ENCODE results near the gene TNK2.

GRCh38 chr3:195836476-195837135 lies 71.7 kb downstream of the TNK2 start:
- TF ChIP-seq POLR2A (IDR thresholded peaks at IDR 0.05; ENCODE audit: control extremely low read depth in 1 of 2, low read depth in 2 of 2, low read length in 2 of 2): no peak
- no peak for TF ChIP-seq POLR2AphosphoS5 (IDR thresholded peaks at IDR 0.05; ENCODE audit: low read depth, low read length)
- TF ChIP-seq TEAD4 (IDR thresholded peaks at IDR 0.05; ENCODE audit: low read depth, low read length): no peak
- no peak for TF ChIP-seq EP300 (IDR thresholded peaks at IDR 0.05; ENCODE audit: borderline replicate concordance in 1 of 2, low read depth in 2 of 2, low read length in 2 of 2)
- TF ChIP-seq ATF2 (IDR thresholded peaks at IDR 0.05; ENCODE audit: low read length): no peak
- TF ChIP-seq GABPA (IDR thresholded peaks at IDR 0.05; ENCODE audit: borderline replicate concordance, insufficient read depth, low read length): no peak
- TF ChIP-seq EZH2 (IDR thresholded peaks at IDR 0.05; ENCODE audit: low read depth, low read length, severe bottlenecking): no peak
- TF ChIP-seq CTCF (IDR thresholded peaks at IDR 0.05; ENCODE audit: control extremely low read depth in 1 of 3, insufficient read depth in 1 of 3, low read depth in 1 of 3, low read length in 3 of 3): no peak
- no peak for TF ChIP-seq USF2 (IDR thresholded peaks at IDR 0.05; ENCODE audit: low read length)
- TF ChIP-seq RFX5 (IDR thresholded peaks at IDR 0.05; ENCODE audit: borderline replicate concordance, low read depth, low read length): no peak
- no peak for TF ChIP-seq KDM4A (IDR thresholded peaks at IDR 0.05; ENCODE audit: low read depth, low read length, severe bottlenecking)
- no peak for TF ChIP-seq HDAC6 (IDR thresholded peaks at IDR 0.05; ENCODE audit: low read depth, low read length)
